Liver (tissue), 9 donors: ENCODE data around the gene KRTAP12-1. TPM values are rescaled to one million over a fixed set of nuclear protein-coding genes. Genes with fewer than 3 reads are reported as not detected.

ENCODE experiments used
- DNase-seq: peaks from one replicate; pipeline ENCODE4 v3.0.0-alpha.2; 2017; ENCODE audit warnings: low spot score
- H3K27ac ChIP-seq, 2 donors: one replicate each; pipeline ENCODE4 v1.7.0; 2013; ENCODE audit warnings: inconsistent platforms in 2 of 2, low read length in 2 of 2, control low read depth in 1 of 2, low read depth in 1 of 2, mild to moderate bottlenecking in 1 of 2
- H3K27me3 ChIP-seq, 4 donors: one replicate each; pipeline versions ENCODE4 v1.6.1 to v1.7.0; 2013; ENCODE audit warnings: low read length in 3 of 4, inconsistent platforms in 1 of 4, mild to moderate bottlenecking in 1 of 4, moderate library complexity in 1 of 4; ENCODE audit not compliant: control insufficient read depth in 4 of 4, insufficient read depth in 4 of 4
- H3K36me3 ChIP-seq, 4 donors: one replicate each; pipeline versions ENCODE4 v1.6.1 to v1.7.0; 2013; ENCODE audit warnings: low read length in 3 of 4, mild to moderate bottlenecking in 3 of 4, low read depth in 1 of 4, moderate library complexity in 1 of 4; ENCODE audit not compliant: control insufficient read depth in 4 of 4, insufficient read depth in 3 of 4
- H3K4me1 ChIP-seq, 4 donors: one replicate each; pipeline versions ENCODE4 v1.6.1 to v1.7.0; 2013; ENCODE audit warnings: low read length in 3 of 4, mild to moderate bottlenecking in 3 of 4, moderate library complexity in 1 of 4; ENCODE audit not compliant: control insufficient read depth in 4 of 4, insufficient read depth in 4 of 4
- H3K4me3 ChIP-seq, 3 donors: one replicate each; pipeline versions ENCODE4 v1.6.1 to v1.7.0; 2013; ENCODE audit warnings: low read length in 3 of 3, control low read depth in 1 of 3, low read depth in 1 of 3, mild to moderate bottlenecking in 1 of 3
- H3K9ac ChIP-seq, 2 donors: one replicate each; pipeline ENCODE4 v1.7.0; 2013; ENCODE audit warnings: low read length in 2 of 2, mild to moderate bottlenecking in 2 of 2, moderate library complexity in 2 of 2, control low read depth in 1 of 2, low read depth in 1 of 2
- H3K9me3 ChIP-seq, 4 donors: one replicate each; pipeline versions ENCODE4 v1.6.1 to v1.7.0; 2013; ENCODE audit warnings: low read length in 3 of 4; ENCODE audit not compliant: control insufficient read depth in 4 of 4
- CTCF ChIP-seq: fragments of 150-350 bp; IDR thresholded peaks from 2 replicates; pipeline ENCODE4 v1.5.1; 2017; ENCODE audit warnings: improper control_type of control experiment, low read depth, low read length; ENCODE audit not compliant: missing input control
- EGR1 ChIP-seq, 2 donors: IDR thresholded peaks; 2 replicates each; pipeline ENCODE4 v1.6.1; 2016 to 2018; ENCODE audit warnings: antibody characterized with exemption in 2 of 2, low read depth in 2 of 2
- FOXA1 ChIP-seq: IDR thresholded peaks from 2 replicates; pipeline ENCODE4 v1.6.1; 2016; ENCODE audit warnings: antibody characterized with exemption
- FOXA2 ChIP-seq: IDR thresholded peaks from 2 replicates; pipeline ENCODE4 v1.6.1; 2016; ENCODE audit warnings: antibody characterized with exemption
- GABPA ChIP-seq, 2 donors: IDR thresholded peaks in 1 of 2; conservative IDR thresholded peaks in 1 of 2; 2 replicates each; pipeline ENCODE4 v1.6.1; 2016; ENCODE audit warnings: antibody characterized with exemption in 2 of 2, mild to moderate bottlenecking in 1 of 2, moderate library complexity in 1 of 2
- HNF4A ChIP-seq, 2 donors: conservative IDR thresholded peaks; 2 replicates each; pipeline ENCODE4 v1.6.1; 2016; ENCODE audit warnings: antibody characterized with exemption in 2 of 2, mild to moderate bottlenecking in 2 of 2
- JUND ChIP-seq, 2 donors: IDR thresholded peaks; 2 replicates each; pipeline ENCODE4 v1.6.1; 2016; ENCODE audit warnings: antibody characterized with exemption in 2 of 2
- NR2F2 ChIP-seq: IDR thresholded peaks from 2 replicates; pipeline ENCODE4 v1.6.1; 2016; ENCODE audit warnings: antibody characterized with exemption
- REST ChIP-seq: IDR thresholded peaks from 2 replicates; pipeline ENCODE4 v1.6.1; 2016; ENCODE audit warnings: antibody characterized with exemption, mild to moderate bottlenecking
- RXRA ChIP-seq, 2 donors: IDR thresholded peaks; 2 replicates each; pipeline ENCODE4 v1.6.1; 2017 to 2018; ENCODE audit warnings: antibody characterized with exemption in 2 of 2, mild to moderate bottlenecking in 1 of 2
- SP1 ChIP-seq: IDR thresholded peaks from 2 replicates; pipeline ENCODE4 v1.6.1; 2018; ENCODE audit warnings: antibody characterized with exemption, mild to moderate bottlenecking
- TAF1 ChIP-seq: conservative IDR thresholded peaks from 2 replicates; pipeline ENCODE4 v1.6.1; 2016; ENCODE audit warnings: antibody characterized with exemption, mild to moderate bottlenecking
- YY1 ChIP-seq: IDR thresholded peaks from 2 replicates; pipeline ENCODE4 v1.6.1; 2016; ENCODE audit warnings: antibody characterized with exemption, mild to moderate bottlenecking
- ZBTB33 ChIP-seq: IDR thresholded peaks from 2 replicates; pipeline ENCODE4 v1.6.1; 2016; ENCODE audit warnings: antibody characterized with exemption
- WGBS: extraction: QIAGEN DNeasy Blood & Tissue Kit; methylation state at CpG from one replicate; pipeline ENCODE4 v1.1.7; 2013; 5-methylcytosine and 5-hydroxymethylcytosine counted together
- polyA plus RNA-seq, 2 donors: library from polyadenylated mRNA; stranded (reverse) in 1 of 2; unstranded in 1 of 2; fragments of 200-250 nt in 1 of 2; fragments of >200 nt in 1 of 2; fragmentation: Nextera tagmentation in 1 of 2; extraction: Ambion mirVana in 1 of 2; gene quantifications; one replicate each; pipeline versions ENCODE4 v1.2.1 to v1.2.3, GENCODE V29; 2013 to 2015
- total RNA-seq, 2 donors: library from RNA; depleted of rRNA; stranded (reverse); fragments of >200 nt; gene quantifications; one replicate each; pipeline ENCODE4 v1.2.3, GENCODE V29; 2014
- TF ChIP-seq, protein P1 (sequence below): IDR thresholded peaks from 2 replicates; pipeline ENCODE4 v1.6.1; 2016; ENCODE audit warnings: antibody characterized with exemption
- donor health status: healthy.
- donor health status: healthy.
- donor health status: healthy.
- donor health status: healthy.
- donor health status: healthy.

The KRTAP12-1 gene
- total and polyA plus RNA-seq, 4 donors = not detected

DNA sequence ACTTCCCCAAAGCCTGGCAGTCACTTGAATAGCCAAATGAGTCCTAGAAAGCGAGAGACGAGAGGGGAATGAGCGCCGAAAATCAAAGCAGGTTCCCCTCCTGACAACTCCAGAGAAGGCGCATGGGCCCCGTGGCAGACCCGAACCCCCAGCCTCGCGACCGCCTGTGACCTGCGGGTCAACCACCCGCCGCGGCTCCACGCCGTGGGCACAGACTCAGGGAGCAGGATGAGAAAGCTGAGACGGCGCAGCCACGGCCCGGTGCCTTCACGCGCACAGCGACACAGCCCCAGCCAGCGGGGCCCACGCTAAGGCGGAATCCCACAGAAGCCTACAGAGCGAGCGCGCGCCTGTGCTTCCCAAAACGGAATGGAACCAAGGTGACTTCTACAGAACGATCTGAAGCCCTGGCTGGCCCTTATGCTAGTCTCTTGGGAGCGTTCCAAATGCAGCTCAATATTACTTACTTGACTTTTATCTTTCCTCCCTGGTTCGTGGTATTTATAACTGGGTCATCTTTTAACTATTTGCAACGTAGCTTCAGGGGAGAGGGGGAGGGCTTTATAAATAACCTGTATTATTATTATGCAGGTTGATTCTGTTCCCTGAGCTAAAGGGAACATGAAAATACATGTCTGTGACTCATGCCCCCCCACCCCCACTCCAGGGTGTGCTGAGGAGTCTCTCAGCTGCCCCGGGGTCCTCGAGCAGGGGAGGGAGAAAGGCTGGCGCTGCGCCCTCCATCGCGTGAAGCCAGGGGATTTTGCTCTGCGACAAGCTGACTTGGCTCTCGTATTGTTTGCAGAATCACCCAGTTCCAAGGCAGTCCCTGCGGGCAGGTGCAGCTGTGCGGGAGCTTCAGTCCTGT is 27.7 kb upstream of the KRTAP12-1 start:
- 6% methylated on average over 45 of the region's 45 CpGs for WGBS
- no peaks in the 10 kb centered on the region for H3K36me3 ChIP-seq
- no peak overlapping the region for H3K27ac ChIP-seq
- H3K9ac ChIP-seq = no peak overlapping the region
- H3K27me3 ChIP-seq = peaks cover 4 to 36% (median 13%) of the 10 kb centered on the region in 4 donors
- H3K4me1 ChIP-seq = peaks cover 2 to 11% (median 6%) of the 10 kb centered on the region in 4 donors
- DNase-seq = peak; percentile 30
- no peak overlapping the region for H3K4me3 ChIP-seq
- H3K9me3 ChIP-seq = no peaks in the 10 kb centered on the region
- TF ChIP-seq SP1 = no peak
- no peak for TF ChIP-seq CTCF
- no peak for TF ChIP-seq GABPA (IDR thresholded peaks at IDR 0.05 in 1 of 2, conservative IDR thresholded peaks at IDR 0.05 in 1 of 2)

DNA sequence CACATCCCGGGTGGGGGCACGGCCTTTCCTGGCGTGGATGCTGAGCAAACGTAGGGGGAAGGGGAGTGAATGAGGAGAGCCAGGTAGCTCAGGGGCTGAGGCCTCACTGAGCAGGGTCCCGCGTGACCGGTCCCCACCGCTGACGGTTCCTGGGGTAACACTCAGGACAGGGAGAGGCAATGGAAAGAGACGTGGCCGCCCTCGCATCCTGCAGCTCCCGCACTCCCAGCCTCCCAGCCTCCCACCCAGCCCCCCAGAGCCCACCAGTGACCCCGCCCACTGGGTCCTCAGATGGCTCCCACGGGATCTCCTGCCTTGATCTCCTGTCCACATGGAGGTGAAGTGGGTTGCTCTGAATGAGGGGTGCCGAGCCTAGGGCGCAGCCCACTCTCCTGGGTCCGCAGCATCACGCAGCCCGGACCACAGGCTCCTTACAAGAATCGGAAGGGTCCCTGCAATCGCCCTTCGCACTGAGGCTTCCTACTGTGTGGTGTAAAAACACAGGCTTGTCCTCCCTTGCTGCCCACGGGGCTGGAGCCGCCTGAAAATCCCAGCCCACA is 27.0 kb upstream of the KRTAP12-1 start:
- H3K36me3 ChIP-seq = no peaks in the 10 kb centered on the region
- peaks cover 2 to 11% (median 6%) of the 10 kb centered on the region in 4 donors for H3K4me1 ChIP-seq
- H3K9me3 ChIP-seq = no peaks in the 10 kb centered on the region
- H3K27ac ChIP-seq = no peak overlapping the region
- no peak overlapping the region for H3K4me3 ChIP-seq
- WGBS = 6% methylated on average over 25 of the region's 25 CpGs
- DNase-seq = peak; percentile 30
- H3K27me3 ChIP-seq = peaks cover 4 to 36% (median 13%) of the 10 kb centered on the region in 4 donors
- H3K9ac ChIP-seq = no peak overlapping the region
- no peak for TF ChIP-seq JUND (IDR thresholded peaks at IDR 0.05)
- TF ChIP-seq HNF4A (conservative IDR thresholded peaks at IDR 0.05) = no peak
- TF ChIP-seq EGR1 (IDR thresholded peaks at IDR 0.05; ENCODE audit: low read depth in 2 of 2) = no peak
- TF ChIP-seq, protein P1, sequence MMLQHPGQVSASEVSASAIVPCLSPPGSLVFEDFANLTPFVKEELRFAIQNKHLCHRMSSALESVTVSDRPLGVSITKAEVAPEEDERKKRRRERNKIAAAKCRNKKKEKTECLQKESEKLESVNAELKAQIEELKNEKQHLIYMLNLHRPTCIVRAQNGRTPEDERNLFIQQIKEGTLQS = no peak
- TF ChIP-seq YY1 = no peak
- TF ChIP-seq NR2F2 = no peak
- TF ChIP-seq GABPA (IDR thresholded peaks at IDR 0.05 in 1 of 2, conservative IDR thresholded peaks at IDR 0.05 in 1 of 2) = no peak
- TF ChIP-seq RXRA (IDR thresholded peaks at IDR 0.05) = no peak
- TF ChIP-seq CTCF = no peak
- no peak for TF ChIP-seq ZBTB33
- no peak for TF ChIP-seq TAF1
- TF ChIP-seq REST = no peak
- TF ChIP-seq FOXA2 = no peak
- TF ChIP-seq FOXA1 = no peak
- TF ChIP-seq SP1 = no peak
